CD4-positive, CD25-positive, alpha-beta regulatory T cell (primary cell): ENCODE measurements around the gene DHX32. TPM values are rescaled to one million over a fixed set of nuclear protein-coding genes. Genes with fewer than 3 reads are reported as not detected.
A peak's percentile ranks its signal among the peaks of the same experiment; 100 is the strongest.

Source experiments
- ATAC-seq, 2 donors: fragments of 150-1000 bp; cut with Tn5 transposase; one replicate each; pipeline ENCODE4 v1.10.0; 2021; ENCODE audit warnings: low read depth in 2 of 2, moderate number of reproducible peaks in 2 of 2, moderate library complexity in 1 of 2
- DNase-seq, 3 donors: peaks; one replicate each; pipeline versions ENCODE4 v3.0.0 to v3.0.0-alpha.2; 2012 to 2022; ENCODE audit warnings: mixed read lengths in 1 of 3
- H3K27ac ChIP-seq: one replicate; pipeline ENCODE4 v1.7.0; 2013; ENCODE audit warnings: mild to moderate bottlenecking, low read length; ENCODE audit not compliant: insufficient read depth, poor library complexity, severe bottlenecking
- H3K27me3 ChIP-seq: one replicate; pipeline ENCODE4 v1.7.0; 2013; ENCODE audit warnings: low read length; ENCODE audit not compliant: control insufficient read depth, insufficient read depth
- H3K36me3 ChIP-seq: one replicate; pipeline ENCODE4 v1.7.0; 2013; ENCODE audit warnings: mild to moderate bottlenecking, low read length, moderate library complexity; ENCODE audit not compliant: control insufficient read depth, insufficient read depth
- H3K4me1 ChIP-seq: 2 replicates; pipeline ENCODE4 v1.7.0; 2013; ENCODE audit warnings: mild to moderate bottlenecking, low read length; ENCODE audit not compliant: insufficient read depth, control insufficient read depth, poor library complexity, severe bottlenecking
- H3K4me3 ChIP-seq: one replicate; pipeline ENCODE4 v1.7.0; 2013; ENCODE audit warnings: low read depth, mild to moderate bottlenecking, low read length, moderate library complexity
- H3K9me3 ChIP-seq, 2 experiments: 1 replicate in 1 of 2; 2 replicates in 1 of 2; pipeline ENCODE4 v1.7.0; 2013; ENCODE audit warnings: low read length in 2 of 2, mild to moderate bottlenecking in 1 of 2, moderate library complexity in 1 of 2; ENCODE audit not compliant: control insufficient read depth in 2 of 2
- H3K27ac Mint-ChIP-seq, 3 donors: one replicate each; pipeline ENCODE4 v1.8.0; 2020 to 2022; ENCODE audit warnings: mild to moderate bottlenecking in 3 of 3, mixed read lengths in 3 of 3, moderate library complexity in 2 of 3
- H3K27me3 Mint-ChIP-seq: one replicate; pipeline ENCODE4 v1.8.0; 2022; ENCODE audit warnings: mild to moderate bottlenecking, mixed read lengths
- H3K36me3 Mint-ChIP-seq: one replicate; pipeline ENCODE4 v1.8.0; 2020; ENCODE audit warnings: mixed read lengths
- H3K4me1 Mint-ChIP-seq, 4 donors: one replicate each; pipeline ENCODE4 v1.8.0; 2020 to 2022; ENCODE audit warnings: mixed read lengths in 4 of 4, mild to moderate bottlenecking in 1 of 4
- H3K4me3 Mint-ChIP-seq, 4 donors: one replicate each; pipeline ENCODE4 v1.8.0; 2020 to 2022; ENCODE audit warnings: mild to moderate bottlenecking in 4 of 4, mixed read lengths in 4 of 4, moderate library complexity in 3 of 4
- H3K9me3 Mint-ChIP-seq, 7 donors: one replicate each; pipeline ENCODE4 v1.8.0; 2020 to 2022; ENCODE audit warnings: mixed read lengths in 7 of 7, mild to moderate bottlenecking in 3 of 7, moderate library complexity in 2 of 7
- polyA plus RNA-seq, 4 donors: library from polyadenylated mRNA; unstranded; fragments of 300-500 nt; fragmentation: Illumina TruSeq; gene quantifications; one replicate each; pipeline ENCODE4 v1.2.3, GENCODE V29; 2021
- total RNA-seq: library from RNA; stranded (reverse); gene quantifications from one replicate; pipeline ENCODE4 v1.2.3, GENCODE V29; 2022

The DHX32 gene
- total and polyA plus RNA-seq, 5 donors from 2014 or later = 1.8 to 13.5 (median 10.3) TPM

DNA sequence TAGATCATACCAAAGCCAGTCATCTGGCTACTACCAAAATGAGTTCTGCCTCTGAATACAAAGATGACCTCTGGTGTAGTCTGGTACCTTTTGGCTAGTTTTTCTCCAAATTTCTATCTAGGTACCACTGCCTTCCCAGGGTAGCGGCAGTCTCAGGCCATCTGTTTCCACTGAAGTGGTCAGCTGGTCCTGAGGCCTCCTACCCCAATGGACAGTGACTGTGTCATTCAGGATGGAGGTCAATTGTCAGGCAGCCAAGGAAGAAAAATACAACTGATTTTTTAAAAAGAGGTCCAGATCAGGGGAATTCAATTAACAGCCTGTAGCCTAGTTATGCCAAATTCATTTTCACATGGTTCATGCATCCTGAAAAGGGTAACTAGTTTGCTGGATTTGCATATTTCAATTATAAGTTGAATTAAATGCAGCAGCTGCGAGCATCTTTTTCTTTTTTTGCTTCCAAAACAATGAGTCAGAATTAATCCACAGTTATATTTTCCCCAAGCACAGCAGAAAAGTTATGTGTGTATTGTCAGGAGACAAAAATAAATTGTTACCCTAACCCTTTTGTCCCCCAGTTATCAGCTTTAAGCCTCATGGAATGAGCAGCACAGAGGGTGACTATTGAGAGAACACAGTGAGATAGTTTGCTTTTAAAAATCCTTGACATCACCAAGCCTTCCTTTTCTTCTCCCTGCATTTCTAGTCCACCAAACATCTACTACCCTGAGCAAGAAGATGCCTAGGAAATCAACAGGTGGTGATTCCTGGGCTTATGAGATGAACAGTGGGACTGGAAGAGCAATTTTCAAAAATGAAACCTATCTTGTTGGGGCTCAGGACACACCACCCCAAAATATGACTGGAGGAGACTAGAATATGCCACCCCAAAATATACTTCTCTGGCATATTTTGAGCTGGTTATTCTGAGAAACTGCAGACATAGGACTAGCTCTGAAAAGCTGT lies 30.0 kb downstream of the DHX32 start:
- no peak for DNase-seq
- no peak for ATAC-seq
- Mint-ChIP-seq H3K9me3 (peaks cover 0 to 1% (median 0%) of the 10 kb centered on the region in 7 donors), H3K27me3 (no peaks in the 10 kb centered on the region), H3K27ac (no peak overlapping the region), H3K4me3 (no peak overlapping the region), H3K4me1 (no peaks in the 10 kb centered on the region), H3K36me3 (peaks cover 22% of the 10 kb centered on the region)
- Histone ChIP-seq H3K36me3 (peaks cover 8% of the 10 kb centered on the region), H3K4me1 (no peaks in the 10 kb centered on the region), H3K27ac (no peak overlapping the region), H3K27me3 (no peaks in the 10 kb centered on the region), H3K4me3 (no peak overlapping the region), H3K9me3 (no peaks in the 10 kb centered on the region)

GRCh38 chr10:125849448-125849847 lies 31.6 kb downstream of the DHX32 start:
- Histone ChIP-seq H3K4me1 (no peaks in the 10 kb centered on the region), H3K27me3 (no peaks in the 10 kb centered on the region), H3K36me3 (peaks cover 8% of the 10 kb centered on the region), H3K9me3 (no peaks in the 10 kb centered on the region), H3K4me3 (no peak overlapping the region), H3K27ac (no peak overlapping the region)
- Mint-ChIP-seq H3K4me3 (no peak overlapping the region), H3K9me3 (peaks cover 0 to 1% (median 0%) of the 10 kb centered on the region in 7 donors), H3K4me1 (no peaks in the 10 kb centered on the region), H3K36me3 (peaks cover 18% of the 10 kb centered on the region), H3K27me3 (no peaks in the 10 kb centered on the region), H3K27ac (no peak overlapping the region)
- no peak for ATAC-seq
- no peak for DNase-seq

DNA sequence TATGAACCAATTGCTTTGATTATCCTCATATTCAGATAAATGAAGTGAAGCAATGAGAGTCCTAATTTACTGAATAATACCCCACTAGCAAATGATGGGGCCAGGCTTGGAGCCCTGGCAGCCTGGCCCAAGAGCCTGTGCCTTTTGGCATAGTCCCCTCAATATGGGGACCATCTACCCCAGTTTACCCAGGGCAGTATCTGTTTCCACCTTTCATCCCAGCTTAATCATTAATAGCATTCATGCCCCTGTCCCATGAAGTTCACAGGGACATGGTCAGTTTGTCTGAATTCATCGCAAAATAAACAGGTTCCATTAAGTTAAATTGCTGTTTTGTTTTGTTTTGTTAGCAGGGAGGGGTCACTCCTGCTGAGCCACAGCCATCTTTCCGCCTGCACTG lies 32.2 kb downstream of the DHX32 start:
- peaks cover 0 to 1% (median 0%) of the 10 kb centered on the region in 7 donors for H3K9me3 Mint-ChIP-seq
- Histone ChIP-seq H3K4me1 (no peaks in the 10 kb centered on the region), H3K36me3 (peaks cover 8% of the 10 kb centered on the region), H3K27me3 (no peaks in the 10 kb centered on the region), H3K9me3 (no peaks in the 10 kb centered on the region), H3K4me3 (no peak overlapping the region), H3K27ac (no peak overlapping the region)
- no peak overlapping the region for H3K4me3 Mint-ChIP-seq
- H3K4me1 Mint-ChIP-seq = peaks cover 0 to 2% (median 0%) of the 10 kb centered on the region in 4 donors
- no peaks in the 10 kb centered on the region for H3K27me3 Mint-ChIP-seq
- ATAC-seq = no peak
- no peak overlapping the region for H3K27ac Mint-ChIP-seq
- H3K36me3 Mint-ChIP-seq = peaks cover 19% of the 10 kb centered on the region
- DNase-seq = no peak

GRCh38 chr10:125848371-125848770 lies 32.7 kb downstream of the DHX32 start:
- Histone ChIP-seq H3K4me1 (no peaks in the 10 kb centered on the region), H3K36me3 (peaks cover 8% of the 10 kb centered on the region), H3K27ac (no peak overlapping the region), H3K4me3 (no peak overlapping the region), H3K27me3 (no peaks in the 10 kb centered on the region), H3K9me3 (no peaks in the 10 kb centered on the region)
- no peak overlapping the region for H3K4me3 Mint-ChIP-seq
- ATAC-seq (no peak), DNase-seq (no peak)
- H3K4me1 Mint-ChIP-seq = peaks cover 0 to 2% (median 0%) of the 10 kb centered on the region in 4 donors
- no peak overlapping the region for H3K27ac Mint-ChIP-seq
- peaks cover 0 to 1% (median 0%) of the 10 kb centered on the region in 7 donors for H3K9me3 Mint-ChIP-seq
- H3K27me3 Mint-ChIP-seq = no peaks in the 10 kb centered on the region
- peaks cover 20% of the 10 kb centered on the region for H3K36me3 Mint-ChIP-seq

GRCh38 chr10:125846894-125847293 lies 34.2 kb downstream of the DHX32 start:
- no peak overlapping the region for H3K4me3 Mint-ChIP-seq
- no peak for ATAC-seq
- peaks cover 22% of the 10 kb centered on the region for H3K36me3 Mint-ChIP-seq

GRCh38 chr10:125845617-125846016 lies 35.5 kb downstream of the DHX32 start:
- H3K36me3 ChIP-seq = peaks cover 8% of the 10 kb centered on the region
- no peak overlapping the region for H3K4me3 ChIP-seq
- H3K36me3 Mint-ChIP-seq = peaks cover 29% of the 10 kb centered on the region
- H3K4me1 ChIP-seq = no peaks in the 10 kb centered on the region
- H3K27me3 Mint-ChIP-seq = no peaks in the 10 kb centered on the region
- H3K9me3 ChIP-seq = no peaks in the 10 kb centered on the region
- no peak overlapping the region for H3K27ac ChIP-seq
- no peaks in the 10 kb centered on the region for H3K27me3 ChIP-seq
- ATAC-seq = no peak
- H3K9me3 Mint-ChIP-seq = no peaks in the 10 kb centered on the region
- H3K4me3 Mint-ChIP-seq = no peak overlapping the region
- peaks cover 0 to 2% (median 0%) of the 10 kb centered on the region in 4 donors for H3K4me1 Mint-ChIP-seq
- DNase-seq = no peak
- H3K27ac Mint-ChIP-seq = no peak overlapping the region

More at GRCh38 chr10:125846894-125847293, 34.2 kb downstream of the DHX32 start:
- H3K27me3 ChIP-seq = no peaks in the 10 kb centered on the region
- no peak overlapping the region for H3K4me3 ChIP-seq
- H3K36me3 ChIP-seq = peaks cover 8% of the 10 kb centered on the region
- H3K4me1 Mint-ChIP-seq = peaks cover 0 to 2% (median 0%) of the 10 kb centered on the region in 4 donors
- no peaks in the 10 kb centered on the region for H3K4me1 ChIP-seq
- H3K27ac ChIP-seq = no peak overlapping the region
- H3K27ac Mint-ChIP-seq = peak overlapping the region in 1 of 3 donors; percentile 46
- peaks cover 0 to 1% (median 0%) of the 10 kb centered on the region in 7 donors for H3K9me3 Mint-ChIP-seq
- DNase-seq = no peak
- H3K27me3 Mint-ChIP-seq = no peaks in the 10 kb centered on the region
- no peaks in the 10 kb centered on the region for H3K9me3 ChIP-seq

GRCh38 chr10:125844751-125845221 lies 36.3 kb downstream of the DHX32 start:
- no peak for DNase-seq
- Mint-ChIP-seq H3K4me1 (peaks cover 0 to 2% (median 0%) of the 10 kb centered on the region in 4 donors), H3K27me3 (no peaks in the 10 kb centered on the region), H3K27ac (no peak overlapping the region), H3K36me3 (peaks cover 29% of the 10 kb centered on the region), H3K4me3 (no peak overlapping the region), H3K9me3 (no peaks in the 10 kb centered on the region)
- Histone ChIP-seq H3K4me1 (no peaks in the 10 kb centered on the region), H3K4me3 (no peak overlapping the region), H3K36me3 (peaks cover 12% of the 10 kb centered on the region), H3K27ac (no peak overlapping the region), H3K9me3 (no peaks in the 10 kb centered on the region), H3K27me3 (no peaks in the 10 kb centered on the region)
- ATAC-seq = no peak
